Left renal cortex interstitium (tissue), 4 donors: ENCODE data around the gene CD44. TPM values are rescaled to one million over a fixed set of nuclear protein-coding genes. Genes with fewer than 3 reads are reported as not detected.

Experiments
- DNase-seq, 4 donors: peaks; one replicate each; pipeline ENCODE4 v3.0.0-alpha.2; 2013; ENCODE audit warnings: low read depth in 4 of 4, low spot score in 2 of 4, missing footprints in 1 of 4
- polyA plus RNA-seq, 4 donors: library from polyadenylated mRNA; unstranded; fragments of 120-200 nt; gene quantifications; one replicate each; pipeline ENCODE4 v1.2.1, GENCODE V29; 2013; ENCODE audit not compliant: insufficient read length in 4 of 4

The CD44 gene
- polyA plus RNA-seq, 4 donors: 10.2 to 20.3 (median 10.7) TPM

- DNase-seq: no peak
These were observed 111.7 kb downstream of the CD44 start for GRCh38 chr11:35250621-35251020.

GRCh38 chr11:35253237-35253636 is 114.3 kb downstream of the CD44 start:
- DNase-seq: no peak

- DNase-seq: no peak
These were observed 116.5 kb downstream of the CD44 start for GRCh38 chr11:35255514-35255913.

GRCh38 chr11:35256296-35256695 is 117.3 kb downstream of the CD44 start:
- DNase-seq: no peak

- DNase-seq: no peak
These were observed 118.3 kb downstream of the CD44 start for GRCh38 chr11:35257281-35257680.

GRCh38 chr11:35259529-35259928 is 120.6 kb downstream of the CD44 start:
- DNase-seq: no peak

- no peak for DNase-seq
These were observed 121.5 kb downstream of the CD44 start for GRCh38 chr11:35260342-35260985.

GRCh38 chr11:35261197-35261596 is 122.2 kb downstream of the CD44 start:
- no peak for DNase-seq

- no peak for DNase-seq
These were observed 123.1 kb downstream of the CD44 start for GRCh38 chr11:35262056-35262455.

GRCh38 chr11:35262735-35263134 is 123.8 kb downstream of the CD44 start:
- no peak for DNase-seq

- DNase-seq: no peak
These were observed 126.9 kb downstream of the CD44 start for GRCh38 chr11:35265755-35266454.

- DNase-seq: no peak
These were observed 128.5 kb downstream of the CD44 start for GRCh38 chr11:35267504-35267903.

GRCh38 chr11:35270342-35270741 is 131.4 kb downstream of the CD44 start:
- DNase-seq: no peak

GRCh38 chr11:35271031-35271430 is 132.1 kb downstream of the CD44 start:
- no peak for DNase-seq

- DNase-seq: no peak
These were observed 133.5 kb downstream of the CD44 start for GRCh38 chr11:35272391-35272902.

GRCh38 chr11:35274909-35275785 is 136.2 kb downstream of the CD44 start:
- no peak for DNase-seq

GRCh38 chr11:35275786-35276170 is 136.8 kb downstream of the CD44 start:
- no peak for DNase-seq

GRCh38 chr11:35276396-35277145 is 137.6 kb downstream of the CD44 start:
- DNase-seq: no peak

- DNase-seq: no peak
These were observed 138.9 kb downstream of the CD44 start for GRCh38 chr11:35277827-35278226.

- no peak for DNase-seq
These were observed 141.8 kb downstream of the CD44 start for GRCh38 chr11:35280727-35281126.
